Liver (tissue), 9 donors: ENCODE results near the gene PCMTD2. TPM values are rescaled to one million over a fixed set of nuclear protein-coding genes. Genes with fewer than 3 reads are reported as not detected.
A peak's percentile ranks its signal among the peaks of the same experiment; 100 is the strongest.

Experiments used
- DNase-seq: peaks from one replicate; pipeline ENCODE4 v3.0.0-alpha.2; 2017; ENCODE audit warnings: low spot score
- H3K27ac ChIP-seq, 2 donors: one replicate each; pipeline ENCODE4 v1.7.0; 2013; ENCODE audit warnings: inconsistent platforms in 2 of 2, low read length in 2 of 2, control low read depth in 1 of 2, low read depth in 1 of 2, mild to moderate bottlenecking in 1 of 2
- H3K27me3 ChIP-seq, 4 donors: one replicate each; pipeline versions ENCODE4 v1.6.1 to v1.7.0; 2013; ENCODE audit warnings: low read length in 3 of 4, inconsistent platforms in 1 of 4, mild to moderate bottlenecking in 1 of 4, moderate library complexity in 1 of 4; ENCODE audit not compliant: control insufficient read depth in 4 of 4, insufficient read depth in 4 of 4
- H3K36me3 ChIP-seq, 4 donors: one replicate each; pipeline versions ENCODE4 v1.6.1 to v1.7.0; 2013; ENCODE audit warnings: low read length in 3 of 4, mild to moderate bottlenecking in 3 of 4, low read depth in 1 of 4, moderate library complexity in 1 of 4; ENCODE audit not compliant: control insufficient read depth in 4 of 4, insufficient read depth in 3 of 4
- H3K4me1 ChIP-seq, 4 donors: one replicate each; pipeline versions ENCODE4 v1.6.1 to v1.7.0; 2013; ENCODE audit warnings: low read length in 3 of 4, mild to moderate bottlenecking in 3 of 4, moderate library complexity in 1 of 4; ENCODE audit not compliant: control insufficient read depth in 4 of 4, insufficient read depth in 4 of 4
- H3K4me3 ChIP-seq, 3 donors: one replicate each; pipeline versions ENCODE4 v1.6.1 to v1.7.0; 2013; ENCODE audit warnings: low read length in 3 of 3, control low read depth in 1 of 3, low read depth in 1 of 3, mild to moderate bottlenecking in 1 of 3
- H3K9ac ChIP-seq, 2 donors: one replicate each; pipeline ENCODE4 v1.7.0; 2013; ENCODE audit warnings: low read length in 2 of 2, mild to moderate bottlenecking in 2 of 2, moderate library complexity in 2 of 2, control low read depth in 1 of 2, low read depth in 1 of 2
- H3K9me3 ChIP-seq, 4 donors: one replicate each; pipeline versions ENCODE4 v1.6.1 to v1.7.0; 2013; ENCODE audit warnings: low read length in 3 of 4; ENCODE audit not compliant: control insufficient read depth in 4 of 4
- FOXA1 ChIP-seq: IDR thresholded peaks from 2 replicates; pipeline ENCODE4 v1.6.1; 2016; ENCODE audit warnings: antibody characterized with exemption
- GABPA ChIP-seq, 2 donors: IDR thresholded peaks in 1 of 2; conservative IDR thresholded peaks in 1 of 2; 2 replicates each; pipeline ENCODE4 v1.6.1; 2016; ENCODE audit warnings: antibody characterized with exemption in 2 of 2, mild to moderate bottlenecking in 1 of 2, moderate library complexity in 1 of 2
- HNF4A ChIP-seq, 2 donors: conservative IDR thresholded peaks; 2 replicates each; pipeline ENCODE4 v1.6.1; 2016; ENCODE audit warnings: antibody characterized with exemption in 2 of 2, mild to moderate bottlenecking in 2 of 2
- HNF4G ChIP-seq: IDR thresholded peaks from 2 replicates; pipeline ENCODE4 v1.6.1; 2016; ENCODE audit warnings: antibody characterized with exemption
- JUND ChIP-seq, 2 donors: IDR thresholded peaks; 2 replicates each; pipeline ENCODE4 v1.6.1; 2016; ENCODE audit warnings: antibody characterized with exemption in 2 of 2
- NR2F2 ChIP-seq: IDR thresholded peaks from 2 replicates; pipeline ENCODE4 v1.6.1; 2016; ENCODE audit warnings: antibody characterized with exemption
- RAD21 ChIP-seq, 2 donors: IDR thresholded peaks; 2 replicates each; pipeline ENCODE4 v1.6.1; 2016; ENCODE audit warnings: antibody characterized with exemption in 2 of 2, mild to moderate bottlenecking in 2 of 2
- RXRA ChIP-seq, 2 donors: IDR thresholded peaks; 2 replicates each; pipeline ENCODE4 v1.6.1; 2017 to 2018; ENCODE audit warnings: antibody characterized with exemption in 2 of 2, mild to moderate bottlenecking in 1 of 2
- SP1 ChIP-seq: IDR thresholded peaks from 2 replicates; pipeline ENCODE4 v1.6.1; 2018; ENCODE audit warnings: antibody characterized with exemption, mild to moderate bottlenecking
- TAF1 ChIP-seq: conservative IDR thresholded peaks from 2 replicates; pipeline ENCODE4 v1.6.1; 2016; ENCODE audit warnings: antibody characterized with exemption, mild to moderate bottlenecking
- YY1 ChIP-seq: IDR thresholded peaks from 2 replicates; pipeline ENCODE4 v1.6.1; 2016; ENCODE audit warnings: antibody characterized with exemption, mild to moderate bottlenecking
- WGBS: extraction: QIAGEN DNeasy Blood & Tissue Kit; methylation state at CpG from one replicate; pipeline ENCODE4 v1.1.7; 2013; 5-methylcytosine and 5-hydroxymethylcytosine counted together
- polyA plus RNA-seq, 2 donors: library from polyadenylated mRNA; stranded (reverse) in 1 of 2; unstranded in 1 of 2; fragments of 200-250 nt in 1 of 2; fragments of >200 nt in 1 of 2; fragmentation: Nextera tagmentation in 1 of 2; extraction: Ambion mirVana in 1 of 2; gene quantifications; one replicate each; pipeline versions ENCODE4 v1.2.1 to v1.2.3, GENCODE V29; 2013 to 2015
- total RNA-seq, 2 donors: library from RNA; depleted of rRNA; stranded (reverse); fragments of >200 nt; gene quantifications; one replicate each; pipeline ENCODE4 v1.2.3, GENCODE V29; 2014
- TF ChIP-seq, protein P1 (sequence below): fragments of 150-350 bp; IDR thresholded peaks from 2 replicates; pipeline ENCODE4 v1.5.1; 2017; ENCODE audit warnings: improper control_type of control experiment, low read depth, low read length; ENCODE audit not compliant: missing input control
- TF ChIP-seq, protein P2 (sequence below): IDR thresholded peaks from 2 replicates; pipeline ENCODE4 v1.6.1; 2016; ENCODE audit warnings: antibody characterized with exemption, mild to moderate bottlenecking
- TF ChIP-seq, protein P3 (sequence below): IDR thresholded peaks from 2 replicates; pipeline ENCODE4 v1.6.1; 2016; ENCODE audit warnings: antibody characterized with exemption
- TF ChIP-seq, protein P4 (sequence below): IDR thresholded peaks from 2 replicates; pipeline ENCODE4 v1.6.1; 2016; ENCODE audit warnings: antibody characterized with exemption
- donor health status: healthy.
- donor health status: healthy.
- donor health status: healthy.
- donor health status: healthy.
- donor health status: healthy.

PCMTD2 gene
- total and polyA plus RNA-seq, 4 donors, result 12.7 to 74.4 (median 25.4) TPM

DNA sequence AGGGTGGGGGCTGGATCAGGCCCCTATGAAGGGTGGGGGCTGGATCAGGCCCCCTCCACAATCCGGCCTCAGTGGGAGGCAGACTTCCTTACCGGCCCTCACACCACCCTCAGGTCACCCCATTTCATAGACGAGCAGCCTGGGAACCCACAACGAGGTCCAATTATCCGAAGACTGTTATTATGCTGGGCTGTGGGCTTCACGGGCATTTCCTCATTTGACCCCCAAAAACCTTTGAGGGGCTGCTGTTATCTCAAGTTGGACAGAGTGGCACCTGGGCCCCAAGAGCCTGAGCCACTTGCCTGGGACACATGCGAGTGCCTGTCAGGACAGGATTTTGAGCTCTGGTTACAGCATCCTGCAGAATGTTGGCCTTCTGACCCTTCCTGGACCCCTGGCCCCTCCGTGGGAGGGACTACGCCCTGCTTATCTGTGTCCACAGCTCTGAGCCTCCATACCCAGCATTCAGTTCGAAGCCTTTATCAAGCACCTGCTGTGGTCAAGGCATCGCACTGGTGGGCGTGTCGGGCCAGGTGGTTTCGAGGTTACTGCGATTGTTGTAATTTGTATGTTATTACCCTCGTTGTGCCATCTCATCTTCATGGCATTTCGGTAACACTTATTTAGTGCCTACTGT, 34.5 kb upstream of the PCMTD2 start:
- DNase-seq, result peak; percentile 82
- Histone ChIP-seq H3K4me1 (peaks cover 1 to 29% (median 17%) of the 10 kb centered on the region in 4 donors), H3K36me3 (no peaks in the 10 kb centered on the region), H3K27ac (no peak overlapping the region), H3K27me3 (no peaks in the 10 kb centered on the region), H3K9me3 (no peaks in the 10 kb centered on the region), H3K9ac (no peak overlapping the region), H3K4me3 (no peak overlapping the region)
- WGBS, result 84% methylated on average over 17 of the region's 17 CpGs
- TF ChIP-seq, protein P1, sequence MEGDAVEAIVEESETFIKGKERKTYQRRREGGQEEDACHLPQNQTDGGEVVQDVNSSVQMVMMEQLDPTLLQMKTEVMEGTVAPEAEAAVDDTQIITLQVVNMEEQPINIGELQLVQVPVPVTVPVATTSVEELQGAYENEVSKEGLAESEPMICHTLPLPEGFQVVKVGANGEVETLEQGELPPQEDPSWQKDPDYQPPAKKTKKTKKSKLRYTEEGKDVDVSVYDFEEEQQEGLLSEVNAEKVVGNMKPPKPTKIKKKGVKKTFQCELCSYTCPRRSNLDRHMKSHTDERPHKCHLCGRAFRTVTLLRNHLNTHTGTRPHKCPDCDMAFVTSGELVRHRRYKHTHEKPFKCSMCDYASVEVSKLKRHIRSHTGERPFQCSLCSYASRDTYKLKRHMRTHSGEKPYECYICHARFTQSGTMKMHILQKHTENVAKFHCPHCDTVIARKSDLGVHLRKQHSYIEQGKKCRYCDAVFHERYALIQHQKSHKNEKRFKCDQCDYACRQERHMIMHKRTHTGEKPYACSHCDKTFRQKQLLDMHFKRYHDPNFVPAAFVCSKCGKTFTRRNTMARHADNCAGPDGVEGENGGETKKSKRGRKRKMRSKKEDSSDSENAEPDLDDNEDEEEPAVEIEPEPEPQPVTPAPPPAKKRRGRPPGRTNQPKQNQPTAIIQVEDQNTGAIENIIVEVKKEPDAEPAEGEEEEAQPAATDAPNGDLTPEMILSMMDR, result no peak
- TF ChIP-seq, protein P2, sequence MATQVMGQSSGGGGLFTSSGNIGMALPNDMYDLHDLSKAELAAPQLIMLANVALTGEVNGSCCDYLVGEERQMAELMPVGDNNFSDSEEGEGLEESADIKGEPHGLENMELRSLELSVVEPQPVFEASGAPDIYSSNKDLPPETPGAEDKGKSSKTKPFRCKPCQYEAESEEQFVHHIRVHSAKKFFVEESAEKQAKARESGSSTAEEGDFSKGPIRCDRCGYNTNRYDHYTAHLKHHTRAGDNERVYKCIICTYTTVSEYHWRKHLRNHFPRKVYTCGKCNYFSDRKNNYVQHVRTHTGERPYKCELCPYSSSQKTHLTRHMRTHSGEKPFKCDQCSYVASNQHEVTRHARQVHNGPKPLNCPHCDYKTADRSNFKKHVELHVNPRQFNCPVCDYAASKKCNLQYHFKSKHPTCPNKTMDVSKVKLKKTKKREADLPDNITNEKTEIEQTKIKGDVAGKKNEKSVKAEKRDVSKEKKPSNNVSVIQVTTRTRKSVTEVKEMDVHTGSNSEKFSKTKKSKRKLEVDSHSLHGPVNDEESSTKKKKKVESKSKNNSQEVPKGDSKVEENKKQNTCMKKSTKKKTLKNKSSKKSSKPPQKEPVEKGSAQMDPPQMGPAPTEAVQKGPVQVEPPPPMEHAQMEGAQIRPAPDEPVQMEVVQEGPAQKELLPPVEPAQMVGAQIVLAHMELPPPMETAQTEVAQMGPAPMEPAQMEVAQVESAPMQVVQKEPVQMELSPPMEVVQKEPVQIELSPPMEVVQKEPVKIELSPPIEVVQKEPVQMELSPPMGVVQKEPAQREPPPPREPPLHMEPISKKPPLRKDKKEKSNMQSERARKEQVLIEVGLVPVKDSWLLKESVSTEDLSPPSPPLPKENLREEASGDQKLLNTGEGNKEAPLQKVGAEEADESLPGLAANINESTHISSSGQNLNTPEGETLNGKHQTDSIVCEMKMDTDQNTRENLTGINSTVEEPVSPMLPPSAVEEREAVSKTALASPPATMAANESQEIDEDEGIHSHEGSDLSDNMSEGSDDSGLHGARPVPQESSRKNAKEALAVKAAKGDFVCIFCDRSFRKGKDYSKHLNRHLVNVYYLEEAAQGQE, result no peak
- TF ChIP-seq RAD21 (IDR thresholded peaks at IDR 0.05) (no peak), JUND (IDR thresholded peaks at IDR 0.05) (no peak), RXRA (IDR thresholded peaks at IDR 0.05) (no peak), YY1 (no peak), NR2F2 (no peak), TAF1 (no peak), HNF4A (conservative IDR thresholded peaks at IDR 0.05) (no peak), SP1 (no peak), GABPA (IDR thresholded peaks at IDR 0.05 in 1 of 2, conservative IDR thresholded peaks at IDR 0.05 in 1 of 2) (no peak), FOXA1 (no peak)
- TF ChIP-seq, protein P3, sequence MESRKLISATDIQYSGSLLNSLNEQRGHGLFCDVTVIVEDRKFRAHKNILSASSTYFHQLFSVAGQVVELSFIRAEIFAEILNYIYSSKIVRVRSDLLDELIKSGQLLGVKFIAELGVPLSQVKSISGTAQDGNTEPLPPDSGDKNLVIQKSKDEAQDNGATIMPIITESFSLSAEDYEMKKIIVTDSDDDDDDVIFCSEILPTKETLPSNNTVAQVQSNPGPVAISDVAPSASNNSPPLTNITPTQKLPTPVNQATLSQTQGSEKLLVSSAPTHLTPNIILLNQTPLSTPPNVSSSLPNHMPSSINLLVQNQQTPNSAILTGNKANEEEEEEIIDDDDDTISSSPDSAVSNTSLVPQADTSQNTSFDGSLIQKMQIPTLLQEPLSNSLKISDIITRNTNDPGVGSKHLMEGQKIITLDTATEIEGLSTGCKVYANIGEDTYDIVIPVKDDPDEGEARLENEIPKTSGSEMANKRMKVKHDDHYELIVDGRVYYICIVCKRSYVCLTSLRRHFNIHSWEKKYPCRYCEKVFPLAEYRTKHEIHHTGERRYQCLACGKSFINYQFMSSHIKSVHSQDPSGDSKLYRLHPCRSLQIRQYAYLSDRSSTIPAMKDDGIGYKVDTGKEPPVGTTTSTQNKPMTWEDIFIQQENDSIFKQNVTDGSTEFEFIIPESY, result no peak
- TF ChIP-seq, protein P4, sequence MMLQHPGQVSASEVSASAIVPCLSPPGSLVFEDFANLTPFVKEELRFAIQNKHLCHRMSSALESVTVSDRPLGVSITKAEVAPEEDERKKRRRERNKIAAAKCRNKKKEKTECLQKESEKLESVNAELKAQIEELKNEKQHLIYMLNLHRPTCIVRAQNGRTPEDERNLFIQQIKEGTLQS, result no peak

DNA sequence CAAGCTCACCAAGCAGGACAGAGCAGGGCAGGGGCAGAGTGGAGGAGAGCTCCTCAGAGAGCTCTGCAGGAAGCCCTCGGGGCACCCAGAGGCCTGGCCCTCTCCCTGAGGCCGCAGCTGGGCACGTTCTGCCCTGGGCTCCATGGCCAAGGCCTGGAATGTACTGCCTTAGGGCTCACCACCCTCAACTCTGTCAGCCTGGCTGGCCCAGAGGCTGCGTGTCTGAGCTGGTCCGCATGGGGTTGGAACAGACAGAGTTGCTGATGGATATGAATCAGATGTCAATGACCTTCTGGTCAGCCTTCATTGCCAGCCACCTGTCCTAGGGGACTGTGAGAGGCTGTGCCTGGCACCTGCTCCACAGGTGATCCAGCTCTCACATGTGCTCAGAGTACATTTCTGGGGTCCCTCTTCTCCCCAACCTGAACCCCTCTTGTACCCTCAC, 33.2 kb upstream of the PCMTD2 start:
- peak overlapping the region; percentile 70 to 87 for H3K27ac ChIP-seq
- no peak overlapping the region for H3K4me3 ChIP-seq
- no peak overlapping the region for H3K9ac ChIP-seq
- 23% methylated on average over 5 of the region's 5 CpGs for WGBS
- H3K36me3 ChIP-seq, result no peaks in the 10 kb centered on the region
- peaks cover 1 to 29% (median 17%) of the 10 kb centered on the region in 4 donors for H3K4me1 ChIP-seq
- no peaks in the 10 kb centered on the region for H3K27me3 ChIP-seq
- peak; percentile 54 for DNase-seq
- no peaks in the 10 kb centered on the region for H3K9me3 ChIP-seq
- TF ChIP-seq SP1, result peak; percentile 70
- peak in 1 of 2 donors; percentile 72 for TF ChIP-seq JUND (IDR thresholded peaks at IDR 0.05)
- no peak for TF ChIP-seq HNF4G
- TF ChIP-seq RAD21 (IDR thresholded peaks at IDR 0.05), result peak; percentile 42 to 72
- TF ChIP-seq, protein P3, result no peak
- peak; percentile 72 to 75 for TF ChIP-seq HNF4A (conservative IDR thresholded peaks at IDR 0.05)
- no peak for TF ChIP-seq FOXA1
- no peak for TF ChIP-seq YY1
- TF ChIP-seq, protein P1, result peak; percentile 18
